ENCODE results near the gene GABPB1.

DNA sequence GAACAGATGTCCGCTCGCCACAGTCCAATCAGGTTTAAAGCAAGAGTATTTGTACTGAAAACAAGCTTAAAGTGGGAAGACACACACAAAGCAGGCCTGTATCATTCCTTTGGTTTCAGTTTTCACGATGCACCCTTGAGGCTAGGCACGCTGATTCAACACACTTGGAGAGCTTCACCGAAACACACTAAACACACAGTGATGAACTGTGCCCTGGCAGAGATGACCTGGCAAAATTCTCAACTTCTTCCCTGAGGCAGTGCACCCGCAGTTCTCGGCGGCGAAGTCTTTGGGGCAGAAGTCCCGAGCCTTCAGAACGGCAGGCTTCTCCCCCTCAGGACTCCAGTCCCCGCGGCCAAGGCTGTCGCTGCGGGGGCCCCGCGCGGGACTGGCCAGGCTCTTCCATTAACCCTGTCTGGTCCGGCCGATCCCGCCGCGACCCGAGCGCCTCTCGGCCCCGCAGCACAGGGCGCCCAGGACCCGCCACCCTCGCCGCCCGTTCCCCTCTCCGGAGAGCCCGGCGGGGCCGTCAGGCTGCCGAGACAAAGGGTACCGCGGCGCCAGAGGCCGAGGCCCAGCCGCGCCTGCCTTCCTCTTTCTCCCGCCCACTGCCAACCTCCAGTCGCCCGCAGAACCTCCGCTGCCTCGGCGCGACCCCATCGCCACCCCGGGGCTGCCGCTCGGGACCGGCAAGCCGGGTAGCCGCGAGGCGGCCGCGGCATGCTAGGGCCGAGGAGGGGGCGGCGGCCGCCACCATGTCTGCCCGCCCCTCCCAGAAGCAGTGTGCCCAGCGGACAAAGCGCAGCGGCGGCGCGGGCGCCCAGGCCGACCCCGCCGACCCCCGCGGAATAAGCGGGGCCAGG is 792 bp downstream of the GABPB1 start:
- TF ChIP-seq, protein P1, sequence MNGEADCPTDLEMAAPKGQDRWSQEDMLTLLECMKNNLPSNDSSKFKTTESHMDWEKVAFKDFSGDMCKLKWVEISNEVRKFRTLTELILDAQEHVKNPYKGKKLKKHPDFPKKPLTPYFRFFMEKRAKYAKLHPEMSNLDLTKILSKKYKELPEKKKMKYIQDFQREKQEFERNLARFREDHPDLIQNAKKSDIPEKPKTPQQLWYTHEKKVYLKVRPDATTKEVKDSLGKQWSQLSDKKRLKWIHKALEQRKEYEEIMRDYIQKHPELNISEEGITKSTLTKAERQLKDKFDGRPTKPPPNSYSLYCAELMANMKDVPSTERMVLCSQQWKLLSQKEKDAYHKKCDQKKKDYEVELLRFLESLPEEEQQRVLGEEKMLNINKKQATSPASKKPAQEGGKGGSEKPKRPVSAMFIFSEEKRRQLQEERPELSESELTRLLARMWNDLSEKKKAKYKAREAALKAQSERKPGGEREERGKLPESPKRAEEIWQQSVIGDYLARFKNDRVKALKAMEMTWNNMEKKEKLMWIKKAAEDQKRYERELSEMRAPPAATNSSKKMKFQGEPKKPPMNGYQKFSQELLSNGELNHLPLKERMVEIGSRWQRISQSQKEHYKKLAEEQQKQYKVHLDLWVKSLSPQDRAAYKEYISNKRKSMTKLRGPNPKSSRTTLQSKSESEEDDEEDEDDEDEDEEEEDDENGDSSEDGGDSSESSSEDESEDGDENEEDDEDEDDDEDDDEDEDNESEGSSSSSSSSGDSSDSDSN (CRISPR knock-in tag; IDR thresholded peaks at IDR 0.05), result peak; percentile 66; the same call in 1 of the 2 replicates
- TF ChIP-seq, protein P2, sequence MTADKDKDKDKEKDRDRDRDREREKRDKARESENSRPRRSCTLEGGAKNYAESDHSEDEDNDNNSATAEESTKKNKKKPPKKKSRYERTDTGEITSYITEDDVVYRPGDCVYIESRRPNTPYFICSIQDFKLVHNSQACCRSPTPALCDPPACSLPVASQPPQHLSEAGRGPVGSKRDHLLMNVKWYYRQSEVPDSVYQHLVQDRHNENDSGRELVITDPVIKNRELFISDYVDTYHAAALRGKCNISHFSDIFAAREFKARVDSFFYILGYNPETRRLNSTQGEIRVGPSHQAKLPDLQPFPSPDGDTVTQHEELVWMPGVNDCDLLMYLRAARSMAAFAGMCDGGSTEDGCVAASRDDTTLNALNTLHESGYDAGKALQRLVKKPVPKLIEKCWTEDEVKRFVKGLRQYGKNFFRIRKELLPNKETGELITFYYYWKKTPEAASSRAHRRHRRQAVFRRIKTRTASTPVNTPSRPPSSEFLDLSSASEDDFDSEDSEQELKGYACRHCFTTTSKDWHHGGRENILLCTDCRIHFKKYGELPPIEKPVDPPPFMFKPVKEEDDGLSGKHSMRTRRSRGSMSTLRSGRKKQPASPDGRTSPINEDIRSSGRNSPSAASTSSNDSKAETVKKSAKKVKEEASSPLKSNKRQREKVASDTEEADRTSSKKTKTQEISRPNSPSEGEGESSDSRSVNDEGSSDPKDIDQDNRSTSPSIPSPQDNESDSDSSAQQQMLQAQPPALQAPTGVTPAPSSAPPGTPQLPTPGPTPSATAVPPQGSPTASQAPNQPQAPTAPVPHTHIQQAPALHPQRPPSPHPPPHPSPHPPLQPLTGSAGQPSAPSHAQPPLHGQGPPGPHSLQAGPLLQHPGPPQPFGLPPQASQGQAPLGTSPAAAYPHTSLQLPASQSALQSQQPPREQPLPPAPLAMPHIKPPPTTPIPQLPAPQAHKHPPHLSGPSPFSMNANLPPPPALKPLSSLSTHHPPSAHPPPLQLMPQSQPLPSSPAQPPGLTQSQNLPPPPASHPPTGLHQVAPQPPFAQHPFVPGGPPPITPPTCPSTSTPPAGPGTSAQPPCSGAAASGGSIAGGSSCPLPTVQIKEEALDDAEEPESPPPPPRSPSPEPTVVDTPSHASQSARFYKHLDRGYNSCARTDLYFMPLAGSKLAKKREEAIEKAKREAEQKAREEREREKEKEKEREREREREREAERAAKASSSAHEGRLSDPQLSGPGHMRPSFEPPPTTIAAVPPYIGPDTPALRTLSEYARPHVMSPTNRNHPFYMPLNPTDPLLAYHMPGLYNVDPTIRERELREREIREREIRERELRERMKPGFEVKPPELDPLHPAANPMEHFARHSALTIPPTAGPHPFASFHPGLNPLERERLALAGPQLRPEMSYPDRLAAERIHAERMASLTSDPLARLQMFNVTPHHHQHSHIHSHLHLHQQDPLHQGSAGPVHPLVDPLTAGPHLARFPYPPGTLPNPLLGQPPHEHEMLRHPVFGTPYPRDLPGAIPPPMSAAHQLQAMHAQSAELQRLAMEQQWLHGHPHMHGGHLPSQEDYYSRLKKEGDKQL (CRISPR knock-in tag; IDR thresholded peaks at IDR 0.05; ENCODE audit: low read depth), result no peak
- TF ChIP-seq CREB1 (IDR thresholded peaks at IDR 0.05), result no peak
- no peak; the same call in 1 of the 2 replicates for TF ChIP-seq CREB1 (CRISPR knock-in tag; IDR thresholded peaks at IDR 0.05)
- TF ChIP-seq NFKB2 (CRISPR knock-in tag; IDR thresholded peaks at IDR 0.05; ENCODE audit: borderline replicate concordance), result no peak

Data from HepG2 (cell line).